Glutamatergic neuron (in vitro differentiated cells): ENCODE results near the gene C17orf67. TPM values are rescaled to one million over a fixed set of nuclear protein-coding genes. Genes with fewer than 3 reads are reported as not detected.

Source experiments
- DNase-seq: peaks from one replicate; pipeline ENCODE4 v3.0.0; 2022
- H3K27ac Mint-ChIP-seq: one replicate; pipeline ENCODE4 v1.8.0; 2020; ENCODE audit warnings: mild to moderate bottlenecking, mixed read lengths, inconsistent platforms; ENCODE audit not compliant: unreplicated experiment
- H3K27me3 Mint-ChIP-seq: one replicate; pipeline ENCODE4 v1.8.0; 2020; ENCODE audit warnings: mild to moderate bottlenecking, moderate library complexity, mixed read lengths, inconsistent platforms; ENCODE audit not compliant: unreplicated experiment
- H3K36me3 Mint-ChIP-seq: one replicate; pipeline ENCODE4 v1.8.0; 2020; ENCODE audit warnings: mild to moderate bottlenecking, mixed read lengths, inconsistent platforms; ENCODE audit not compliant: unreplicated experiment
- H3K4me1 Mint-ChIP-seq: one replicate; pipeline ENCODE4 v1.8.0; 2020; ENCODE audit warnings: mild to moderate bottlenecking, low read depth, mixed read lengths, inconsistent platforms; ENCODE audit not compliant: unreplicated experiment
- H3K4me3 Mint-ChIP-seq: one replicate; pipeline ENCODE4 v1.8.0; 2020; ENCODE audit warnings: mild to moderate bottlenecking, mixed read lengths, inconsistent platforms; ENCODE audit not compliant: unreplicated experiment
- H3K9me3 Mint-ChIP-seq: one replicate; pipeline ENCODE4 v1.8.0; 2020; ENCODE audit warnings: mild to moderate bottlenecking, moderate library complexity, mixed read lengths, inconsistent platforms; ENCODE audit not compliant: unreplicated experiment
- total RNA-seq: library from RNA; stranded (reverse); fragmentation: NEBNext Ultra II Directional; extraction: Animal tissue kit (Norgen Biotek cat#: 25700); gene quantifications from one replicate; pipeline ENCODE4 v1.2.1, GENCODE V29; 2021; ENCODE audit not compliant: unreplicated experiment
- TF ChIP-seq, protein P1 (sequence below): fragments of 200-600 bp; sonication (generic); IDR thresholded peaks from one replicate; pipeline ENCODE4 v1.5.0; 2021; ENCODE audit not compliant: partially characterized antibody, unreplicated experiment

C17orf67 gene
- total RNA-seq, 1 donor from 2014 or later, result not detected

DNA sequence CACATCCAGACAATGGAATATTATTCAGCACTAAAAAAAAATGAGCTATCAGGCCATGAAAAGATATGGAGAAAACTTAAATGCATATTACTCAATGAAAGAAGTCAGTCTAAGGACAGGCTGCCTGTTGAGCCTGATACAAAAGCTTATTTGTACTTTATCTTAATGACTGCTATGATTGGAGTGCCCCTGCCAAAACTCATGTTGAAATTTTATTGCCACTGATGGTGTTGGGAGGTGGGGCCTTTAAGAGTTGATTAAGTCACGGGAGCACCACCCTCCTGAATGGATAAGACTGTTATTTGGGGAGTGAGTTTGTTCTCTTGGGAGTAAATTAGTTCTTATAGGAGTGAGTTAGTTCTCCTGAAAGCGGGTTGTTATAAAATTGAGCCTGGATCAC is 9.9 kb downstream of the C17orf67 start:
- Mint-ChIP-seq H3K9me3 (peaks cover 1% of the 10 kb centered on the region), H3K27me3 (no peaks in the 10 kb centered on the region), H3K27ac (no peak overlapping the region), H3K36me3 (no peaks in the 10 kb centered on the region), H3K4me3 (no peak overlapping the region), H3K4me1 (no peaks in the 10 kb centered on the region)
- TF ChIP-seq, protein P1, sequence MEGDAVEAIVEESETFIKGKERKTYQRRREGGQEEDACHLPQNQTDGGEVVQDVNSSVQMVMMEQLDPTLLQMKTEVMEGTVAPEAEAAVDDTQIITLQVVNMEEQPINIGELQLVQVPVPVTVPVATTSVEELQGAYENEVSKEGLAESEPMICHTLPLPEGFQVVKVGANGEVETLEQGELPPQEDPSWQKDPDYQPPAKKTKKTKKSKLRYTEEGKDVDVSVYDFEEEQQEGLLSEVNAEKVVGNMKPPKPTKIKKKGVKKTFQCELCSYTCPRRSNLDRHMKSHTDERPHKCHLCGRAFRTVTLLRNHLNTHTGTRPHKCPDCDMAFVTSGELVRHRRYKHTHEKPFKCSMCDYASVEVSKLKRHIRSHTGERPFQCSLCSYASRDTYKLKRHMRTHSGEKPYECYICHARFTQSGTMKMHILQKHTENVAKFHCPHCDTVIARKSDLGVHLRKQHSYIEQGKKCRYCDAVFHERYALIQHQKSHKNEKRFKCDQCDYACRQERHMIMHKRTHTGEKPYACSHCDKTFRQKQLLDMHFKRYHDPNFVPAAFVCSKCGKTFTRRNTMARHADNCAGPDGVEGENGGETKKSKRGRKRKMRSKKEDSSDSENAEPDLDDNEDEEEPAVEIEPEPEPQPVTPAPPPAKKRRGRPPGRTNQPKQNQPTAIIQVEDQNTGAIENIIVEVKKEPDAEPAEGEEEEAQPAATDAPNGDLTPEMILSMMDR, result no peak
- no peak for DNase-seq

DNA sequence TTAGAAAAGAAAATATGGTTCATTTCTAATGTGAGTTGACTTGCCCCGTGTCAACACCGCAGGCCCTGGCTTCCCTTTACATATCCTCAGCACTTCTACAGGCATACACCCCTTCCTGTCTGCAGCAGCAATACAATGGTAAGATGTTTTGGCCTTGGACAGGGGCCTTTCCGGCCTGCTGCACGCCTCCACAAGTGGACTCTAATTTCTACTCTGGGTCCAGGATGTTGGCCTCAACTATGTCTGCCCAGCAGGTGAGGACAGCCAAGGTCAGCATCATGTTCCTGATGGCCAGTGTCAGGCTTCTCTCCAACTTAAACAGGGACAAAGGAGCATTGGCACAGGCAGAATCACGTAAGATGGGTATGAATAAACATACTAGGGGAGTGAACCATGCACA is 11.0 kb downstream of the C17orf67 start:
- Mint-ChIP-seq H3K36me3 (no peaks in the 10 kb centered on the region), H3K4me3 (no peak overlapping the region), H3K27ac (no peak overlapping the region), H3K4me1 (no peaks in the 10 kb centered on the region), H3K9me3 (peaks cover 3% of the 10 kb centered on the region), H3K27me3 (no peaks in the 10 kb centered on the region)
- TF ChIP-seq, protein P1, result no peak
- no peak for DNase-seq

DNA sequence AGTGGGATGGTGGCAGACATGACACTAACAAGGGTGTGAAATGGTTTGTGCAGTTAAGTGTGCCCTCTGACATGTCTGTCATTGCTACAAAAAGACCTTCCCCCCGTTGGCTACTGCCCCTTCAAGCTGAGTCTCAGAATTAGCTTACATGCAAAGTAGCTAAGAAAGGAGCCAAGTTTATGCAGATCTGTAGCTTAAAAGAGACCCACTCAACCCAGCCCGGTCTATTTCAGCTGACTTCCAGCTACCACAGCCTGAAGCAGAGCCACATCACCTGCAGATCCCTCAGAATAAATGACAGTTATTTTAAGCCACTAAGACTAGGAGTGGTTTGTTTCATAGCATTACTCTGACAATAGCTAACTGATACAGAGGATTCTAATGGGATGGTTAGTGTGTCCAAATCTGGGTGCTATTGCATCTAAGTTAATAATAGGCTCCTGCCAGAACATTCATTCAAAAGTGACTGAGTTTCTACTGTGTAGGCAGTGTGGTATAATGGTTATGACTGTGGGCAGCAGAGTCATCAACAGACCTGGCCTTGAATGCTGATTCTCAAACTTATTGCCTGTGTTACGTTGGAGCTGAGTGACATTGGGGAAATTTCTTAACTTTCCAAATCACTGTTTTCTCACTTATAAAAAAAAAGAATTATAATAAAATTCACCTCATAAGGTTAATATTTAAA is 11.7 kb downstream of the C17orf67 start:
- Mint-ChIP-seq H3K4me3 (no peak overlapping the region), H3K27me3 (no peaks in the 10 kb centered on the region), H3K9me3 (peaks cover 3% of the 10 kb centered on the region), H3K4me1 (no peaks in the 10 kb centered on the region), H3K36me3 (no peaks in the 10 kb centered on the region), H3K27ac (no peak overlapping the region)
- TF ChIP-seq, protein P1, result no peak
- DNase-seq, result no peak

DNA sequence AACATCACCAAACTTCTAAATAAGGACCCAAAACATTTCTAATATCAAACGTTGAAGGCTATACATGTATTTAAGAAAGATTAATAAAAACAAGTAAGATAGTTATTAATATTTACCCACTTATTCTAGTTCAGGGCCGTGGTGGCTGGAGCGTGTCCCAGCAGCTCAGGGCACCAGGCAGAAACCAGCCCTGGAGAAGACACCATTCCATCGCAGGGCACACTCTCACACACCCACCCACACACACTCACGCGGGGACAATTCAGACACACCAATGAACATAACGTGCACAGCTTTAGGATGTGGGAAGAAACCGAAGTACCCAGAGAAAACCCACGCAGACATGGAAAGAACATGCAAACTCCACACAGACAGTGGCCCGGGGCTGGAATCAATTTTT is 13.5 kb downstream of the C17orf67 start:
- TF ChIP-seq, protein P1, result no peak
- Mint-ChIP-seq H3K4me3 (no peak overlapping the region), H3K4me1 (no peaks in the 10 kb centered on the region), H3K27me3 (no peaks in the 10 kb centered on the region), H3K27ac (no peak overlapping the region), H3K9me3 (peaks cover 3% of the 10 kb centered on the region), H3K36me3 (no peaks in the 10 kb centered on the region)
- no peak for DNase-seq

DNA sequence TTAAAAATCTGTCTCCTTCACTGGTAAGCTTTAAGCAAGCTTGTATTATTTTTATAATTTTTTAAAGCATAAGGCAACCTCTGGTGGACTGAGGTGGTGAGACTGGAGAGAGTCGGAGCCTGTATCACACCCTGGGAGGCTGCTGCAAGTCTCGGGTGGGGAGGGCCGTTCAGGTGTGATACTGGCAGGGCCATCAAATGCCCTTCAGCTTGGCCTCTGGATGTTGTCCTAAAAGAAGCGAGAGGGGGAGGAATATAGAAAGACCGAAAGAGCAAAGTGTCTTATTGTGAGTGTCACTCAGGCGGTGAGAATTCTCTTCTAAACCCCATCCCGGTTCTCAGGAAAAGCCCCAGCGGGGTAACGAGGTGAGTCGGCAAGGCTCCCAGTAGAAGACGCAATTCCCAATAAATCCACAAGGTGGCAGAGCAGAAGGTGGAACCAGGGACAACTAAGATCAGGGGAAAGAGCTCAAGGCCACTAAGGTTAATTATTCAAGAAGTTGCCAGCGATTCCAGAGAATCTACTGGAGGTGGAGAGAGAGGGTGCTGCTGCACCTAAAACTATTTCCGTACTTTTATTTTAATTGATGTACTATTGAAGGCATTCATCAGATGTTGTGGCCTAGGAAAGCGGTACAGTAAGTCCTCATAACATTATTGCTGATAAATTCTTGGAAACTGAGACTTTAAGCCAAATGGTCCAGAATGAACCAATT is 14.1 kb downstream of the C17orf67 start:
- H3K4me3 Mint-ChIP-seq, result no peak overlapping the region

More for the DNA sequence above, 14.1 kb downstream of the C17orf67 start:
- H3K9me3 Mint-ChIP-seq, result peaks cover 3% of the 10 kb centered on the region
- no peaks in the 10 kb centered on the region for H3K36me3 Mint-ChIP-seq
- H3K27me3 Mint-ChIP-seq, result no peaks in the 10 kb centered on the region
- peak; percentile 71 for DNase-seq
- no peak overlapping the region for H3K27ac Mint-ChIP-seq
- TF ChIP-seq, protein P1, result peak; percentile 90
- no peaks in the 10 kb centered on the region for H3K4me1 Mint-ChIP-seq
